Gastroesophageal sphincter (tissue), 4 donors: ENCODE measurements around the gene ZNF480. TPM values are rescaled to one million over a fixed set of nuclear protein-coding genes. Genes with fewer than 3 reads are reported as not detected.

ENCODE experiments used
- ATAC-seq: fragments of 150-250 bp; one replicate; pipeline ENCODE4 v1.9.1; 2016; ENCODE audit warnings: mild to moderate bottlenecking, moderate library complexity
- H3K27ac ChIP-seq, 4 donors: fragments of 200-600 bp; sonication (generic) in 3 of 4; 1 replicate in 3 of 4; 2 replicates in 1 of 4; pipeline ENCODE4 v1.5.1; 2016 to 2019
- H3K27me3 ChIP-seq: fragments of 200-600 bp; sonication (generic); one replicate; pipeline ENCODE4 v1.5.1; 2019
- H3K36me3 ChIP-seq, 2 donors: fragments of 200-600 bp; sonication (generic); one replicate each; pipeline ENCODE4 v1.5.1; 2019; ENCODE audit warnings: control low read depth in 1 of 2
- H3K4me1 ChIP-seq, 3 donors: fragments of 200-600 bp; sonication (generic); 1 replicate in 2 of 3; 2 replicates in 1 of 3; pipeline ENCODE4 v1.5.1; 2016 to 2019; ENCODE audit warnings: control low read depth in 2 of 3
- H3K4me3 ChIP-seq, 2 donors: fragments of 200-600 bp; sonication (generic); one replicate each; pipeline ENCODE4 v1.5.1; 2019; ENCODE audit warnings: mild to moderate bottlenecking in 1 of 2, moderate library complexity in 1 of 2
- H3K9me3 ChIP-seq, 3 donors: fragments of 200-600 bp; sonication (generic); one replicate each; pipeline ENCODE4 v1.5.1; 2017 to 2019; ENCODE audit warnings: control low read depth in 2 of 3
- CTCF ChIP-seq, 4 experiments: fragments of 200-600 bp in 2 of 4; fragments of 450-650 bp in 2 of 4; sonication (generic) in 1 of 4; IDR thresholded peaks; one replicate each; pipeline ENCODE4 v1.5.1; 2017 to 2019; ENCODE audit warnings: antibody characterized with exemption in 4 of 4, mild to moderate bottlenecking in 2 of 4, moderate library complexity in 2 of 4
- EP300 ChIP-seq: sonication (generic); formaldehyde crosslinking; IDR thresholded peaks from one replicate; pipeline ENCODE4 v1.6.1; 2017; ENCODE audit warnings: antibody characterized with exemption, mild to moderate bottlenecking
- POLR2A ChIP-seq, 2 donors: fragments of 450-650 bp; IDR thresholded peaks; one replicate each; pipeline ENCODE4 v1.6.1; 2017; ENCODE audit warnings: antibody characterized with exemption in 2 of 2, mild to moderate bottlenecking in 2 of 2, moderate library complexity in 1 of 2
- POLR2AphosphoS5 ChIP-seq: sonication (generic); formaldehyde crosslinking; IDR thresholded peaks from one replicate; pipeline ENCODE4 v1.6.1; 2017; ENCODE audit warnings: antibody characterized with exemption
- WGBS, 2 donors: methylation state at CpG; one replicate each; pipeline ENCODE4 v1.1.5; 2018; ENCODE audit warnings: low coverage in 1 of 2; 5-methylcytosine and 5-hydroxymethylcytosine counted together
- total RNA-seq, 4 donors: library from RNA; depleted of rRNA; stranded (reverse); fragments of >200 nt; gene quantifications; one replicate each; pipeline ENCODE4 v1.1.0, GENCODE V29; 2016

The ZNF480 gene
- total RNA-seq, 4 donors from 2014 or later, result 7.2 to 13.9 (median 9.3) TPM

- peaks cover 3 to 48% (median 14%) of the 10 kb centered on the region in 3 donors for H3K4me1 ChIP-seq
- no peaks in the 10 kb centered on the region for H3K27me3 ChIP-seq
- TF ChIP-seq POLR2A (IDR thresholded peaks at IDR 0.05) (no peak), EP300 (no peak), POLR2AphosphoS5 (no peak), CTCF (IDR thresholded peaks at IDR 0.05) (no peak)
- H3K27ac ChIP-seq, result peak overlapping the region; percentile 88 to 97 (median 96)
- peak overlapping the region; percentile 81 to 96 for H3K4me3 ChIP-seq
- no peaks in the 10 kb centered on the region for H3K9me3 ChIP-seq
- 4 to 9% methylated on average over 10 of the region's 11 CpGs for WGBS, 2 donors
- H3K36me3 ChIP-seq, result peaks cover 0 to 17% of the 10 kb centered on the region in 2 donors
- ATAC-seq, result no peak
These were observed 26.6 kb upstream of the ZNF480 start for GRCh38 chr19:52270266-52270885.

- Histone ChIP-seq H3K9me3 (no peaks in the 10 kb centered on the region), H3K36me3 (peaks cover 0 to 29% of the 10 kb centered on the region in 2 donors), H3K4me1 (peaks cover 3 to 62% (median 14%) of the 10 kb centered on the region in 3 donors), H3K27me3 (no peaks in the 10 kb centered on the region), H3K27ac (no peak overlapping the region), H3K4me3 (no peak overlapping the region)
- no peak for ATAC-seq
- TF ChIP-seq POLR2A (IDR thresholded peaks at IDR 0.05) (no peak), EP300 (no peak), CTCF (IDR thresholded peaks at IDR 0.05) (no peak), POLR2AphosphoS5 (no peak)
- WGBS, 2 donors, result 89 to 100% methylated on average over 2 of the region's 2 CpGs
These were observed 23.7 kb upstream of the ZNF480 start for GRCh38 chr19:52273301-52273700.

- WGBS, 2 donors, result 58 to 100% methylated on average over 2 to 5 of the region's 5 CpGs
- no peak for TF ChIP-seq POLR2AphosphoS5
- H3K27ac ChIP-seq, result no peak overlapping the region
- H3K9me3 ChIP-seq, result no peaks in the 10 kb centered on the region
- peaks cover 3 to 55% (median 11%) of the 10 kb centered on the region in 3 donors for H3K4me1 ChIP-seq
- no peak overlapping the region for H3K4me3 ChIP-seq
- H3K27me3 ChIP-seq, result no peaks in the 10 kb centered on the region
- H3K36me3 ChIP-seq, result peaks cover 0 to 33% of the 10 kb centered on the region in 2 donors
- no peak for ATAC-seq
These were observed 22.8 kb upstream of the ZNF480 start for GRCh38 chr19:52274191-52274590.

- Histone ChIP-seq H3K36me3 (peaks cover 0 to 33% of the 10 kb centered on the region in 2 donors), H3K9me3 (no peaks in the 10 kb centered on the region), H3K4me3 (no peak overlapping the region), H3K4me1 (peaks cover 1 to 46% (median 5%) of the 10 kb centered on the region in 3 donors), H3K27ac (no peak overlapping the region), H3K27me3 (no peaks in the 10 kb centered on the region)
- 83 to 85% methylated on average over 4 to 5 of the region's 5 CpGs for WGBS, 2 donors
- TF ChIP-seq EP300 (no peak), CTCF (IDR thresholded peaks at IDR 0.05) (no peak), POLR2A (IDR thresholded peaks at IDR 0.05) (no peak), POLR2AphosphoS5 (no peak)
- ATAC-seq, result no peak
These were observed 21.0 kb upstream of the ZNF480 start for GRCh38 chr19:52275988-52276387.

GRCh38 chr19:52277471-52277870 lies 19.5 kb upstream of the ZNF480 start:
- 94% methylated on average over 6 of the region's 6 CpGs; no CpG with 5 or more reads in 1 of the 2 donors for WGBS, 2 donors
- peaks cover 0 to 31% (median 0%) of the 10 kb centered on the region in 3 donors for H3K4me1 ChIP-seq
- H3K4me3 ChIP-seq, result no peak overlapping the region
- ATAC-seq, result no peak
- H3K9me3 ChIP-seq, result no peaks in the 10 kb centered on the region
- no peak overlapping the region for H3K27ac ChIP-seq
- TF ChIP-seq EP300, result no peak
- no peak for TF ChIP-seq POLR2A (IDR thresholded peaks at IDR 0.05)
- TF ChIP-seq POLR2AphosphoS5, result no peak
- no peak for TF ChIP-seq CTCF (IDR thresholded peaks at IDR 0.05)
- peaks cover 0 to 35% of the 10 kb centered on the region in 2 donors for H3K36me3 ChIP-seq
- no peaks in the 10 kb centered on the region for H3K27me3 ChIP-seq
